ENCODE data around the gene PITX2. TPM values are rescaled to one million over a fixed set of nuclear protein-coding genes. Genes with fewer than 3 reads are reported as not detected.

The PITX2 gene
- total RNA-seq, 1 experiment from 2014 or later: not detected

GRCh38 chr4:110626532-110627153 lies 3.8 kb upstream of the PITX2 start:
- H3K27me3 ChIP-seq (ENCODE audit: low read length): no peaks in the 10 kb centered on the region
- H2AFZ ChIP-seq (ENCODE audit: low read length): no peak overlapping the region
- H3K4me2 ChIP-seq (ENCODE audit: low read depth, low read length, poor library complexity, severe bottlenecking): no peak overlapping the region
- no peak overlapping the region for H3K27ac ChIP-seq (ENCODE audit: low read length)
- H3K9ac ChIP-seq (ENCODE audit: low read length): no peak overlapping the region
- H3K79me2 ChIP-seq (ENCODE audit: low read length): no peaks in the 10 kb centered on the region
- no peaks in the 10 kb centered on the region for H4K20me1 ChIP-seq (ENCODE audit: insufficient read depth, low read depth, low read length)
- no peak for DNase-seq
- H3K9me3 ChIP-seq (ENCODE audit: low read length): no peaks in the 10 kb centered on the region
- H3K36me3 ChIP-seq (ENCODE audit: insufficient read depth, low read length): no peaks in the 10 kb centered on the region
- no peaks in the 10 kb centered on the region; the same call in 1 of the 2 replicates for H3K4me1 ChIP-seq (ENCODE audit: low read length)
- no peak overlapping the region for H3K4me3 ChIP-seq (ENCODE audit: low read length)
- H3K9me2 ChIP-seq (replicated peaks; ENCODE audit: insufficient read depth, low read length): no peaks in the 10 kb centered on the region

- H3K27ac ChIP-seq (ENCODE audit: low read length): no peak overlapping the region
- no peaks in the 10 kb centered on the region for H3K9me2 ChIP-seq (replicated peaks; ENCODE audit: insufficient read depth, low read length)
- DNase-seq: no peak
- no peaks in the 10 kb centered on the region for H3K79me2 ChIP-seq (ENCODE audit: low read length)
- H3K9ac ChIP-seq (ENCODE audit: low read length): no peak overlapping the region
- no peaks in the 10 kb centered on the region for H3K9me3 ChIP-seq (ENCODE audit: low read length)
- H3K4me2 ChIP-seq (ENCODE audit: low read depth, low read length, poor library complexity, severe bottlenecking): no peak overlapping the region
- no peaks in the 10 kb centered on the region; the same call in 1 of the 2 replicates for H3K4me1 ChIP-seq (ENCODE audit: low read length)
- no peaks in the 10 kb centered on the region for H3K27me3 ChIP-seq (ENCODE audit: low read length)
- no peaks in the 10 kb centered on the region for H3K36me3 ChIP-seq (ENCODE audit: insufficient read depth, low read length)
- no peaks in the 10 kb centered on the region for H4K20me1 ChIP-seq (ENCODE audit: insufficient read depth, low read depth, low read length)
- no peak overlapping the region for H2AFZ ChIP-seq (ENCODE audit: low read length)
- H3K4me3 ChIP-seq (ENCODE audit: low read length): no peak overlapping the region
Observed at GRCh38 chr4:110625576-110626257, 2.8 kb upstream of the PITX2 start.

DNA sequence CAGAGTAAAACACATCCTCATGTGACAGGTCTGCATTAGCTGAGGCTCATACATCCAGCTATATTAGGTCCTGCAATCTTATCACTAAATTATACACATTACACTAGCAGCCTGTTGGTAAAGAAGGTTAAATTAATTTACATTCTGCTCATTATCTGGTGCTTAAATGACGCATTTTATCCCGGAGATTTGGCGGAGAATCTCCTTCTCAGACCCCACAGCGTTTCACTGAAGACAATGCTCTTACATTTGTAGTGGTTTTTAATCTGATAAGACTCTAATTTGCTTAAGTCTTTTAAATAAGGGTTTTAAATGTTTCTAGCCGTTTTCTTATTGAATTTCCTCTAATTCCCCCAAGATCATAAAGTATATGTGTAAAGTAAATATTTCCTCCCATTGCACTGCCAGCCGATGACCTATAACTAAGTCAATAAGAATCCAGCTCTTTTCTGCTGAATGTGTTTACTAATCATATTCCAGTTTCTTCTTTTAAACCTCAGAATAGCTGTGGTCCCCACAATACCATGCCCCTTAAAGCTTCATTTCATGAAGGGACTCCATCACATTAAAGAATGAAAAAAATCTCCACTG lies 2.1 kb upstream of the PITX2 start:
- no peaks in the 10 kb centered on the region for H3K36me3 ChIP-seq (ENCODE audit: insufficient read depth, low read length)
- H3K4me3 ChIP-seq (ENCODE audit: low read length): no peak overlapping the region
- H3K79me2 ChIP-seq (ENCODE audit: low read length): no peaks in the 10 kb centered on the region
- no peak overlapping the region for H2AFZ ChIP-seq (ENCODE audit: low read length)
- no peak overlapping the region for H3K9ac ChIP-seq (ENCODE audit: low read length)
- H3K27ac ChIP-seq (ENCODE audit: low read length): no peak overlapping the region
- H3K4me2 ChIP-seq (ENCODE audit: low read depth, low read length, poor library complexity, severe bottlenecking): no peak overlapping the region
- no peak for DNase-seq
- no peaks in the 10 kb centered on the region for H3K27me3 ChIP-seq (ENCODE audit: low read length)
- H3K9me2 ChIP-seq (replicated peaks; ENCODE audit: insufficient read depth, low read length): no peaks in the 10 kb centered on the region
- no peaks in the 10 kb centered on the region; the same call in 1 of the 2 replicates for H3K4me1 ChIP-seq (ENCODE audit: low read length)
- H4K20me1 ChIP-seq (ENCODE audit: insufficient read depth, low read depth, low read length): no peaks in the 10 kb centered on the region
- no peaks in the 10 kb centered on the region for H3K9me3 ChIP-seq (ENCODE audit: low read length)

DNA sequence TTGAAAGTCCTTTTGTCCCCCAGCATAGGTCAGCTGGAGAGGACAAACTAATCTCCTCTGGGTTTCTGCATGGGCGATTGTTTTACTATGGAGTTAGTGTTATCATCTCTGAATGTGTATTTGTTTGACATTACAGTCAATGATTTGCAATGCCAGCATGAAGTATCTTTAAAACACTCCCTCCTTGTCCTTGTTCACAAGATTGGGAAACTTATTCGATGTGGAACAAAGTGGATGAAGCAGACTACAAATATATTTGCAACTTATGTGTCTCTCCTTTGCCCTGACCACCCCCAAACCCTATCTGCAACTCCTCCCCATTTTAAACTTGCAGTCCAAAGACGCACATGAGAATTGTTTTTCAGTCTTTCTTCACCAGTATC lies 1.5 kb upstream of the PITX2 start:
- Histone ChIP-seq H3K27me3 (ENCODE audit: low read length) (no peaks in the 10 kb centered on the region), H3K27ac (ENCODE audit: low read length) (no peak overlapping the region), H3K9me3 (ENCODE audit: low read length) (no peaks in the 10 kb centered on the region)

DNA sequence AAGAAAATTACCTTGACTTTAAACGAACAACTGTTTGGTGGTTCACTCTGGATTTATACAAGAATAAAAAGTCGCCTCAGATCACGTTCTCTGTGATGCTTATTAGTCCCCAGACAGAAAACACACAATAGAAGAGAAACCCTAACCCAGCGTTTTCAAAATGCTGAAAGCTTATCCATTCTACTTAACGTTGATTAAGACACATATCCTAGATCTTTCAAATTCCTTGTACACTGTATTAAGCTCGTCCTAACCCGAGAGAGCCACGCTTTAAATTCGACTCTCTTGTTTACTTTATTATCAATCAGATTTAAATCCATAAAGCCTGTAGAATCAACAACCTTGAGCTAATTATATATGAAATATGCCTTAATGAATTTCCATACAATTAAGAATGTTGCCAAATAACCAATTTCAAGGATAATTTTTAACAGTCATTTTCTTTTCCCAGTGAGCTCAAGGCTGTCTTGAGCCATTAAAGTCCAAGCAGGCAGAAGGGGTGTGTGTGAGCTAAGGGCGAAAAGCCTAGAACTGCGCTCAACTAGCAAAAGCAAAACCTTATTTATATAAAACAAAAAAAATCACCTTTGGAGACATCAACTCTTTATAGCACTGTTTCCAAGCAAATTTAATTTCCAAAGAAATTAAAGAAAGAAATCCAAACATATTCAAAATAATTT lies 981 bp upstream of the PITX2 start:
- H3K4me1 ChIP-seq (ENCODE audit: low read length): no peaks in the 10 kb centered on the region; the same call in 1 of the 2 replicates
- no peak overlapping the region for H3K27ac ChIP-seq (ENCODE audit: low read length)
- no peak overlapping the region for H2AFZ ChIP-seq (ENCODE audit: low read length)
- H3K9me2 ChIP-seq (replicated peaks; ENCODE audit: insufficient read depth, low read length): no peaks in the 10 kb centered on the region
- DNase-seq: no peak
- no peaks in the 10 kb centered on the region for H3K27me3 ChIP-seq (ENCODE audit: low read length)
- H3K79me2 ChIP-seq (ENCODE audit: low read length): no peaks in the 10 kb centered on the region
- H3K9me3 ChIP-seq (ENCODE audit: low read length): no peaks in the 10 kb centered on the region
- H4K20me1 ChIP-seq (ENCODE audit: insufficient read depth, low read depth, low read length): no peaks in the 10 kb centered on the region
- H3K4me2 ChIP-seq (ENCODE audit: low read depth, low read length, poor library complexity, severe bottlenecking): no peak overlapping the region
- H3K9ac ChIP-seq (ENCODE audit: low read length): no peak overlapping the region
- no peaks in the 10 kb centered on the region for H3K36me3 ChIP-seq (ENCODE audit: insufficient read depth, low read length)
- no peak overlapping the region for H3K4me3 ChIP-seq (ENCODE audit: low read length)

More for the DNA sequence above, 1.5 kb upstream of the PITX2 start:
- H2AFZ ChIP-seq (ENCODE audit: low read length): no peak overlapping the region
- H3K4me3 ChIP-seq (ENCODE audit: low read length): no peak overlapping the region
- no peaks in the 10 kb centered on the region for H3K36me3 ChIP-seq (ENCODE audit: insufficient read depth, low read length)
- H3K79me2 ChIP-seq (ENCODE audit: low read length): no peaks in the 10 kb centered on the region
- no peaks in the 10 kb centered on the region; the same call in 1 of the 2 replicates for H3K4me1 ChIP-seq (ENCODE audit: low read length)
- no peaks in the 10 kb centered on the region for H4K20me1 ChIP-seq (ENCODE audit: insufficient read depth, low read depth, low read length)
- no peak overlapping the region for H3K9ac ChIP-seq (ENCODE audit: low read length)
- H3K9me2 ChIP-seq (replicated peaks; ENCODE audit: insufficient read depth, low read length): no peaks in the 10 kb centered on the region
- DNase-seq: no peak
- H3K4me2 ChIP-seq (ENCODE audit: low read depth, low read length, poor library complexity, severe bottlenecking): no peak overlapping the region

- Histone ChIP-seq H3K27me3 (ENCODE audit: low read length) (no peaks in the 10 kb centered on the region), H3K9ac (ENCODE audit: low read length) (no peak overlapping the region), H3K9me3 (ENCODE audit: low read length) (no peaks in the 10 kb centered on the region), H3K4me2 (ENCODE audit: low read depth, low read length, poor library complexity, severe bottlenecking) (no peak overlapping the region), H3K4me1 (ENCODE audit: low read length) (no peaks in the 10 kb centered on the region), H3K9me2 (replicated peaks; ENCODE audit: insufficient read depth, low read length) (no peaks in the 10 kb centered on the region), H4K20me1 (ENCODE audit: insufficient read depth, low read depth, low read length) (no peaks in the 10 kb centered on the region), H3K27ac (ENCODE audit: low read length) (no peak overlapping the region), H2AFZ (ENCODE audit: low read length) (no peak overlapping the region), H3K79me2 (ENCODE audit: low read length) (no peaks in the 10 kb centered on the region), H3K36me3 (ENCODE audit: insufficient read depth, low read length) (no peaks in the 10 kb centered on the region), H3K4me3 (ENCODE audit: low read length) (no peak overlapping the region)
- no peak for DNase-seq
Observed at GRCh38 chr4:110621839-110622751, 782 bp downstream of the PITX2 start.

- Histone ChIP-seq H3K79me2 (ENCODE audit: low read length) (no peaks in the 10 kb centered on the region), H4K20me1 (ENCODE audit: insufficient read depth, low read depth, low read length) (no peaks in the 10 kb centered on the region), H3K4me1 (ENCODE audit: low read length) (no peaks in the 10 kb centered on the region), H3K4me2 (ENCODE audit: low read depth, low read length, poor library complexity, severe bottlenecking) (no peak overlapping the region), H3K27ac (ENCODE audit: low read length) (no peak overlapping the region), H3K36me3 (ENCODE audit: insufficient read depth, low read length) (no peaks in the 10 kb centered on the region), H3K9me2 (replicated peaks; ENCODE audit: insufficient read depth, low read length) (no peaks in the 10 kb centered on the region), H3K27me3 (ENCODE audit: low read length) (no peaks in the 10 kb centered on the region), H3K9ac (ENCODE audit: low read length) (no peak overlapping the region), H2AFZ (ENCODE audit: low read length) (no peak overlapping the region), H3K9me3 (ENCODE audit: low read length) (no peaks in the 10 kb centered on the region), H3K4me3 (ENCODE audit: low read length) (no peak overlapping the region)
- no peak for DNase-seq
Observed at GRCh38 chr4:110621328-110621812, 1.5 kb downstream of the PITX2 start.
